GM12865 (cell line): ENCODE measurements around the gene ARSB.
A peak's percentile ranks its signal among the peaks of the same experiment; 100 is the strongest.

ENCODE experiments used
- DNase-seq: peaks from one replicate; pipeline ENCODE4 v3.0.0; 2010; ENCODE audit warnings: low read depth
- H3K4me3 ChIP-seq: 2 replicates; pipeline ENCODE4 v1.5.1; 2011; ENCODE audit warnings: mild to moderate bottlenecking, low read depth, low read length, control low read depth
- TF ChIP-seq, protein P1 (sequence below): IDR thresholded peaks from 2 replicates; pipeline ENCODE4 v1.5.1; 2011; ENCODE audit warnings: low read length, control low read depth, low read depth, inconsistent platforms; ENCODE audit not compliant: insufficient read depth; ENCODE audit errors: missing control alignments

ARSB gene

DNA sequence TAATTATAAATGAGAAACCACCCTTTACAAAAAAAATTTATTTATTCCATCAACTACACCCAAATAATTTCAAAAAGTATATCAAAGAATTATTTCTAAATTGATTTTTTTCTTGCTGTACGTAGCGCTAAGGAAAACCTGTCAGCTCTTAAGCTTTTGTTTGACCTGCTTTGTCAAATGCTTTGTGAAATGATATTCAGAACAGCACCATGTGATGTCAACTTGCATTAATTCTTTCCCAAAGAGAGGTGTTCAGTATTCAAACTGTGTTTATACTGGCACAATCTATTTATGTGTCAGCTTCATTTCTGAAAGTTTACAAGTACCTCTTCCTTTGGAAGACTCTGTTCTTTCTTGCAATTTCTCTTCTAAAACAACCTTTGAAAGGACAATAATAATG is 12.0 kb upstream of the ARSB start:
- H3K4me3 ChIP-seq: no peak overlapping the region
- TF ChIP-seq, protein P1, sequence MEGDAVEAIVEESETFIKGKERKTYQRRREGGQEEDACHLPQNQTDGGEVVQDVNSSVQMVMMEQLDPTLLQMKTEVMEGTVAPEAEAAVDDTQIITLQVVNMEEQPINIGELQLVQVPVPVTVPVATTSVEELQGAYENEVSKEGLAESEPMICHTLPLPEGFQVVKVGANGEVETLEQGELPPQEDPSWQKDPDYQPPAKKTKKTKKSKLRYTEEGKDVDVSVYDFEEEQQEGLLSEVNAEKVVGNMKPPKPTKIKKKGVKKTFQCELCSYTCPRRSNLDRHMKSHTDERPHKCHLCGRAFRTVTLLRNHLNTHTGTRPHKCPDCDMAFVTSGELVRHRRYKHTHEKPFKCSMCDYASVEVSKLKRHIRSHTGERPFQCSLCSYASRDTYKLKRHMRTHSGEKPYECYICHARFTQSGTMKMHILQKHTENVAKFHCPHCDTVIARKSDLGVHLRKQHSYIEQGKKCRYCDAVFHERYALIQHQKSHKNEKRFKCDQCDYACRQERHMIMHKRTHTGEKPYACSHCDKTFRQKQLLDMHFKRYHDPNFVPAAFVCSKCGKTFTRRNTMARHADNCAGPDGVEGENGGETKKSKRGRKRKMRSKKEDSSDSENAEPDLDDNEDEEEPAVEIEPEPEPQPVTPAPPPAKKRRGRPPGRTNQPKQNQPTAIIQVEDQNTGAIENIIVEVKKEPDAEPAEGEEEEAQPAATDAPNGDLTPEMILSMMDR: no peak
- DNase-seq: no peak

- TF ChIP-seq, protein P1: no peak
- DNase-seq: no peak
- H3K4me3 ChIP-seq: no peak overlapping the region
These were observed 10.5 kb upstream of the ARSB start for GRCh38 chr5:78995521-78996007.

DNA sequence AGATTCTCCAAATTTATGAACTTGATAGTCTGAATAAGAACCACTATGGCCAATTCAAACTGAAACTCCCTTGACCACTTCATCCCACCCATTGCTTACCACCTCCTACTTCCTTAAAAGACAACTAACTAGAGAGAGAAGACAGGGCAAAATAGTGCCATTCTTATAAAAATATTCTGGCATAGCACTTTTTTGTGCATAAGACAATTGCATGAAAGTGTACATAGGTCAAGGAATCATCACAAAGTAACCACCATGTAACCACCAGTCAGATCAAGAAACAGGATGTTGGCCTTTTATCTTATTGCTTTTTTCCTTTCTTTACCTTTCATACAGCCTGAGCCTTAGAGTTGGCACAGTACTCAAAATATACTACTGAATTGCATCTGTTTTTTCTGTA is 8.1 kb upstream of the ARSB start:
- TF ChIP-seq, protein P1: no peak
- no peak overlapping the region for H3K4me3 ChIP-seq
- peak; percentile 16 for DNase-seq

- TF ChIP-seq, protein P1: no peak
- no peak for DNase-seq
- no peak overlapping the region for H3K4me3 ChIP-seq
These were observed 7.0 kb upstream of the ARSB start for GRCh38 chr5:78992146-78992545.

- TF ChIP-seq, protein P1: no peak
- DNase-seq: no peak
- H3K4me3 ChIP-seq: no peak overlapping the region
These were observed 4.0 kb upstream of the ARSB start for GRCh38 chr5:78989080-78989479.

GRCh38 chr5:78985725-78986223 is 664 bp upstream of the ARSB start:
- peak; percentile 91 for DNase-seq
- peak overlapping the region; percentile 84 for H3K4me3 ChIP-seq
- TF ChIP-seq, protein P1: no peak
